Stomach smooth muscle (tissue), 2 donors: ENCODE measurements around the gene FRMD4B.

Source experiments
- H3K27ac ChIP-seq: one replicate; pipeline ENCODE4 v1.7.0; 2013; ENCODE audit warnings: mild to moderate bottlenecking, low read length, inconsistent platforms
- H3K27me3 ChIP-seq, 2 donors: one replicate each; pipeline ENCODE4 v1.7.0; 2013; ENCODE audit warnings: low read length in 2 of 2; ENCODE audit not compliant: insufficient read depth in 2 of 2, control insufficient read depth in 1 of 2
- H3K36me3 ChIP-seq, 2 donors: one replicate each; pipeline ENCODE4 v1.7.0; 2013; ENCODE audit warnings: low read length in 2 of 2; ENCODE audit not compliant: control insufficient read depth in 2 of 2, insufficient read depth in 2 of 2
- H3K4me1 ChIP-seq: one replicate; pipeline ENCODE4 v1.7.0; 2013; ENCODE audit warnings: low read length; ENCODE audit not compliant: control insufficient read depth, insufficient read depth
- H3K4me3 ChIP-seq, 2 donors: one replicate each; pipeline ENCODE4 v1.7.0; 2013; ENCODE audit warnings: low read length in 2 of 2
- H3K9ac ChIP-seq, 2 donors: one replicate each; pipeline ENCODE4 v1.7.0; 2013; ENCODE audit warnings: low read length in 2 of 2, mild to moderate bottlenecking in 1 of 2
- H3K9me3 ChIP-seq, 2 donors: one replicate each; pipeline ENCODE4 v1.7.0; 2013; ENCODE audit warnings: low read length in 2 of 2; ENCODE audit not compliant: control insufficient read depth in 2 of 2
- donor health status: healthy.
- donor health status: Pancreatic carcinoma.

Gene FRMD4B

DNA sequence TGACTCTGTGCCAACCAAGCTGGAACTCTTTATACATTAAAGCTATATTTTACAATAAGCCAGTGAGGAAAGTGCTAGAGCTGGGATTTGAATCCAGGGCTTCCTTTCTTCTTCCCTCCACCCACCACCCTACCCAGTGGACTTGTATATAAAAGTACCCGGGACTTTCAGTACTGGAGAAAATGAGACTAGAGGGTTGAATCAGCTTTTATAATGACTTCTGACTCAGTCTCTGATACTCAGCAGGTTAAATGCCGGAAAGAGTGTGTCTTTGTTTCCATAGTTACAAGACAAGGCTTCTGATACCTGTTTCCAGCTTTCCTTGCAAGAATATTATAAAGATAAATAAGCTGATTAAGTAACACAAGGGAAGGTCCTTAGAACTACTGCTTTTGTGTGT is 80.9 kb downstream of the FRMD4B start:
- Histone ChIP-seq H3K27ac (no peak overlapping the region), H3K9ac (no peak overlapping the region), H3K27me3 (no peaks in the 10 kb centered on the region), H3K9me3 (no peaks in the 10 kb centered on the region), H3K36me3 (no peaks in the 10 kb centered on the region), H3K4me1 (peaks cover 6% of the 10 kb centered on the region), H3K4me3 (no peak overlapping the region)

DNA sequence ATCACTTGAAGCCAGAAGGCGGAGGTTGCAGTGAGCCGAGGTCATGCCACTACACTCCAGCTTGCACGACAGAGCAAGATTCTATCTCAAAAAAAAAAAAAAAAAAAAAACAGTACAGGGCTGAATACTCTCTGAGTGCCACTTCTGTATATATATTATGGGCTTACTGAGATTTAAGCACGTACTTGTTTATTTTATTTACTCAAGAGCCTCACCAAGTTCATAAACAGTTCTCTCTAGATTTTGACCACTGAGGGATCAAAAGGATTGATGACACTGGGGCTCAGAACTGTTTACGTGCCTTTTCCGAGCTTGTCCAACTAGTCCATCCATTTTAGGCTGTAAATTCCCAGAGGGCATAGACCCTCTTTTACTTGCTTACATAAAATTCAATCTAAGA is 81.5 kb downstream of the FRMD4B start:
- H3K27ac ChIP-seq = no peak overlapping the region

DNA sequence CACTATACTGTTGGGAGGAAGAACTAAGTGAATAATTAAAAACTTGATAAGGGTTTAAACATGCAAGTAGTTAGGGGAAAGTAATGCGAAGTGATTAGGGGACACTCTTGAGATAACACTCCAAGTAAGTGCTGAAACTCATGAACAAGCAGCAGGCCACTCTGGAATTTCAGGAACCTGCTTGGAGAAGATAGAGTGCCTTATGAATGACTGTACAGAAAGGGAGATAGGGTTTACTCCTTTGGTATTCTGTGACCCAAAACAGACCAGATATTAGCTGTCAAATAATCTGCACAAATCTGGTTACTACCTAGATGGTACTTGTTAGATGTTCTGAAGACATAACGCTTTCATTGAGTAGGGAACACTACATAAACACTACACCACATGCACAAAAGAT is 85.6 kb downstream of the FRMD4B start:
- no peak overlapping the region for H3K4me3 ChIP-seq
- H3K27me3 ChIP-seq = no peaks in the 10 kb centered on the region
- H3K27ac ChIP-seq = no peak overlapping the region
- H3K9me3 ChIP-seq = no peaks in the 10 kb centered on the region
- peaks cover 0 to 2% of the 10 kb centered on the region in 2 donors for H3K36me3 ChIP-seq
- no peaks in the 10 kb centered on the region for H3K4me1 ChIP-seq
- no peak overlapping the region for H3K9ac ChIP-seq

More for the DNA sequence above, 81.5 kb downstream of the FRMD4B start:
- Histone ChIP-seq H3K9ac (no peak overlapping the region), H3K4me3 (no peak overlapping the region), H3K36me3 (no peaks in the 10 kb centered on the region), H3K9me3 (no peaks in the 10 kb centered on the region), H3K27me3 (no peaks in the 10 kb centered on the region), H3K4me1 (peaks cover 6% of the 10 kb centered on the region)

DNA sequence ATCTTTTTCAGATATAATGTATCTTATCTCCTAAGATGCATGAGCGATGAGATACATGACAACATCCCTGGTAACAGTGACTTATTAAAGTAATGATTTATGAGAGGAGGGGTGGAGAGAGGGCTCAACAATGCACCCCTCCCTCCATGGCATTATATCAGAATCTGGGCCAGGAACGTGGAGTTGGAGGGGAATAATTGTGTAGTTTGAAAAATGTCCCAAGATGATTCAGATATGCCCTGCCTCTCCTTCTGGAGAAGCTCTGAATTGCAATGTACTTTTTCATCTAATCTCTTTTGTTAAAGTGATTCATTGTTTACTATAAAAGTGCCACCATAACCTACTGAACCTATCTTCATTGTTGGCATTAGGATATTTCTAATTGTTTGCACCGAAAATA is 86.5 kb downstream of the FRMD4B start:
- Histone ChIP-seq H3K4me1 (no peaks in the 10 kb centered on the region), H3K4me3 (no peak overlapping the region), H3K9me3 (no peaks in the 10 kb centered on the region), H3K36me3 (peaks cover 0 to 2% of the 10 kb centered on the region in 2 donors), H3K27ac (no peak overlapping the region), H3K27me3 (no peaks in the 10 kb centered on the region), H3K9ac (no peak overlapping the region)

DNA sequence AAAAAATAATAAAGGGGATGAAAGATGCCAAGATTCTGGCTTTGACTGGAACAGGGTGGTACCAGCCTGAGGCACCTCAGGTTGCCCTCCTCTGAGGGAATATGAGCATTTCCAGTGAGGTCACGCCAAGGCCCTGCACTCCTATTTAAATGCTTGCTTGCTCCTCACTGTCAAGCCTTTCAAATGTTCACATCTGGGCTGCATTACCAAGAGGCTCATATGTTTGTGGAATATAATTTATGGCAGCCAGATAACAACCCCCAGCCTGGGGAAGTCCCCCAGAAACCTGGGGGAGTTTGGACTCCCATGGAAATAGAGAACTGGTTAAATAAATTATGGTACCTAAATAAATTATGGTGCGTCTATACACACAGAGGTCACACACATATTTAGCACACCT is 88.4 kb downstream of the FRMD4B start:
- Histone ChIP-seq H3K27me3 (no peaks in the 10 kb centered on the region), H3K4me3 (no peak overlapping the region), H3K27ac (no peak overlapping the region), H3K9ac (no peak overlapping the region), H3K9me3 (no peaks in the 10 kb centered on the region), H3K4me1 (no peaks in the 10 kb centered on the region), H3K36me3 (peaks cover 0 to 2% of the 10 kb centered on the region in 2 donors)

DNA sequence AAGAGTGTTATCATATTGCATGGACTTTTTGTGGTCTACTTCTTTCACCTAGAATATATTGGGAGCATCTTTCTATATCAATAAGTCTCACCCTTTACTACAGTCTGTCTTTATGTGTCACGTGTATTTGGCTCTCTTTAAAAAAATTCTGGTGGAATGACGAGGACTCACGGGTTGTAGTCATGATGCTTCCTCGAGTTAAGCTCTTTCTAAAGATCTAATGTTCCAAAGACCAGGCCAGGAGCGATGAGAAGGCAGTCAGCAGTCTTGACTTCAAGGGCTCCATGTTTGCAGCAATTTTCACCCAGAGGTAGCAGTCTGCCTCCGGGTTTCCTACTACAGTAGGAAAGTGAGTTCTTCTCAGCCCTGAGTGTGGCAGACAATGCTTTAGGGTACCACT is 88.9 kb downstream of the FRMD4B start:
- H3K9ac ChIP-seq = no peak overlapping the region
- no peak overlapping the region for H3K27ac ChIP-seq
- H3K36me3 ChIP-seq = peaks cover 0 to 2% of the 10 kb centered on the region in 2 donors
- no peaks in the 10 kb centered on the region for H3K9me3 ChIP-seq
- no peaks in the 10 kb centered on the region for H3K4me1 ChIP-seq
- no peaks in the 10 kb centered on the region for H3K27me3 ChIP-seq
- H3K4me3 ChIP-seq = no peak overlapping the region

DNA sequence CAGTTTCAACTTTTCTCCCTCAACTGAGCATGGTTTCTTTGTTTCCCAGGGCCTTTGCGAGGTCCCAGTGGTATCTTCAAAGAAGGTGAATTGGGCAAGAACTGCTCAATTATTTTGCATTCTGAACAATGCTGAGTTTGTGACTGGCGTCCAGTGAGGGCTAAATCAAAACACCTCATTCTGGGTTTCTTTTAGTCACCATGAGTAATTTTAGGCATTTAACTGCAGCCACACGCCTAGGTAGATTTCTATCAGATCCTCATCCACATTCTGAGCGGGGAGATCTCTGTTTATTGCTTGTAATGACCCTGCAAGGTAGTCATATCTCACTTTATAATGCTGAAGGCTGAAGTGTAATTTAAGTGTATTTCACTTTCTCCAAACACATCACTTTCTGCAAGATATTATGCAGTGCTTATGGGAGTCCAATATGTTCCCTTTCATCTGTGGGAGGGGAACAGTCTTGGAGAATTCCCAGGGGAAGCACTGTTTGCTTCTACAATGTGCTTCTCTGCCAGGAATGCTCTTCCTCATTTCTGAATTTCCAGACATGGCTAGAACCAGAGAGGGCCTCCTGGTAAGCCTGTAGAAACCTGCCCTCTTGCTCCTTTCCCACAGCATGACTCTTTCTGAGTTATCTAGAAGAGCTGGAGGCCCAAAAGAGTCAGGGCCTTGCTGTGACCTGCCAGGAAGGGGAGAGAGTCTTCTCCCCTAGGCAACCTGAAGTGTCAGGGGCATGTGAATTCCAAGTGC is 91.7 kb downstream of the FRMD4B start:
- Histone ChIP-seq H3K4me3 (no peak overlapping the region), H3K36me3 (peaks cover 0 to 2% of the 10 kb centered on the region in 2 donors), H3K27me3 (no peaks in the 10 kb centered on the region), H3K9ac (no peak overlapping the region), H3K9me3 (no peaks in the 10 kb centered on the region), H3K27ac (no peak overlapping the region), H3K4me1 (no peaks in the 10 kb centered on the region)

DNA sequence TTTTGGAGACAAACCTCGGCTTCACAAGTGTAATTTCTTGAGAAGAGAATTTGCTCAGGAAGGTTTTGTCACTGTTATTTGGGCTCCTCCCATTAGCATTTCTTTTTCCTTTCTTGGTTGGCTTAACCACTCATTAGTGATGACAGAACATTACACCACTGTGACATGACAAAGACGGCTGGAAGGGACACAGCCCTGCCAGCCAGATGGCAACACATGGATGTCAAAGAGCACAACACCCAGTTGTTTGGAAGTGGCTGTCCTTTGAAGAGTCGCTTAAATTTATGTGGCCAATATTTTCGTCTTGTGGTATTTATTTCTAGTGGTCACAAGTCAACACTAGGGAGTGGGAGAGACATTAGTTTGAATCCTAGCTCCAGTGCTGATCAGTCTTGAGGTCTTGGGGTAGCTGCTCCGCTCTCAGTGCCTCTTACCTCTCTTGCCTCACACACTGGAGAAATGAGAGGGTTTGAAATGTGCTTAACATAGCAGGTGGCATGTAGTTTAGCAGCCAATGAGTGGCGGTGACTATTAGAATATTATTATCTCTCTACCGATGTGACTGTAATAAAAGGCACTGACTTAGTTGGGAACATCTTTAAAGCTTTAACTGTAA is 92.8 kb downstream of the FRMD4B start:
- Histone ChIP-seq H3K36me3 (peaks cover 0 to 2% of the 10 kb centered on the region in 2 donors), H3K4me3 (no peak overlapping the region), H3K27me3 (no peaks in the 10 kb centered on the region), H3K9ac (no peak overlapping the region), H3K4me1 (no peaks in the 10 kb centered on the region), H3K27ac (no peak overlapping the region), H3K9me3 (no peaks in the 10 kb centered on the region)

DNA sequence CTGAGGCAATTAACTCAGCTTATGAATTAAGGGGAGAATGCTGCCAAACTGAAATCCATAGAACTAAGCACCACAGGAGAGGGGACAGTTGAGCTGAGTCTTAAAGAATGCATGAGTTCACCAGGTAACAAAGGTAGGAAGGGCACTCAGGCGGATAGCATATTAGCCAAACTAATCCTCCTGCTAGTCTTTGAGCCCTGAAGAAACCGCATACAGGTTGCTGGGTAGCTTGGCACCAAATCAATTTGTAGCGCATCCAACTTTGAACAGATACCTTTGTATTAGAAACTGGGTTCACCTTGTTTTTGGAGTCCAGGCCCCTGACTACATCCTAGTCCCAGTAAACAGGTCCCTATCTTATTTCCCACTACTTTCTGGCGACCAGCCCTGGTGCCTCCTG is 93.7 kb downstream of the FRMD4B start:
- Histone ChIP-seq H3K36me3 (peaks cover 0 to 2% of the 10 kb centered on the region in 2 donors), H3K9ac (no peak overlapping the region), H3K4me1 (no peaks in the 10 kb centered on the region), H3K27ac (no peak overlapping the region), H3K27me3 (no peaks in the 10 kb centered on the region), H3K4me3 (no peak overlapping the region), H3K9me3 (no peaks in the 10 kb centered on the region)

DNA sequence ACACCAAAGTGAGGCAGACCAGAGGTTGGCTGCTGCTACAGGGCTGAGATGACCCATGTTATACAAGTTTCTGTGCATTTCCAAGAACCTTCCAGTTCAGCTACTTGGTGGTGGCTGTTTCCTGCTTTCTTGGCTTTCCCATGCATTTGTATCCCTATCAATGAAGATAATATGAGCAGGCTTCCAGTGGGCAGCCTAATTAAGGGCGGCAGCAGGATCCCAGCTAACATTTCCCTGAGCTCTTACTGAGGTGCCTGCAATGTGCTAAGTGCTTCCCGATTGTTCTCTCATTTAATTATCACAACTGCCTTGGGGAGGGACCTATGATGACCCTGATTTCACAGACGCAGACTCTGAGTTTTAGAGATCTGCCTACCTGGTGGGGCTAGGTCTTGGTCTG is 95.5 kb downstream of the FRMD4B start:
- H3K9me3 ChIP-seq = no peaks in the 10 kb centered on the region
- H3K36me3 ChIP-seq = no peaks in the 10 kb centered on the region
- no peaks in the 10 kb centered on the region for H3K27me3 ChIP-seq
- no peak overlapping the region for H3K4me3 ChIP-seq
- no peak overlapping the region for H3K9ac ChIP-seq
- H3K27ac ChIP-seq = no peak overlapping the region
- H3K4me1 ChIP-seq = no peaks in the 10 kb centered on the region

DNA sequence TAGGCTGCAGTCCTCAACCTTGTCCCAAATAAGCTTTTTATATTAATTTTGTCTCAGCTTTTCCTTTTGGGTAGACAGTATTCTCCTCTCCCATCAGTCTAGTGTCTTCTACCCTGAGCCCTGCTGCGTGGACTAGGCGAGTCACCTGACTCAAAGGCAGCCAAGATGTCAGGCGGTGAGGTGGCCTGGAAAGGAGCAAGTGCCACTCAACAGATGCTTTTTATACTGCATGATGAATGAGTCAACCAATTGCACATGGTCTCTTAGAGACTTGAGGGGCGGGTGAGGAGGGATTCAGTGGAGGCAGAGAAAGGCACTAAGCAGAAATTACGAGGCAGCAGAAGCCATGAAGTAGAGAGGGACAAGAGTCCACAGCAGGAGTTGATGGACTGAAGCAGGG is 95.9 kb downstream of the FRMD4B start:
- Histone ChIP-seq H3K4me1 (no peaks in the 10 kb centered on the region), H3K9ac (no peak overlapping the region), H3K27ac (no peak overlapping the region), H3K4me3 (no peak overlapping the region), H3K9me3 (no peaks in the 10 kb centered on the region), H3K27me3 (no peaks in the 10 kb centered on the region), H3K36me3 (no peaks in the 10 kb centered on the region)
